GM21717 (cell line): ENCODE results near the gene TMEM253.
A peak's percentile ranks its signal among the peaks of the same experiment; 100 is the strongest.

Experiments
- ATAC-seq: cut with Tn5 transposase; IDR thresholded peaks from one replicate; pipeline ENCODE4 v1.9.1; 2021; ENCODE audit warnings: mild to moderate bottlenecking, moderate library complexity; ENCODE audit not compliant: unreplicated experiment

TMEM253 gene

DNA sequence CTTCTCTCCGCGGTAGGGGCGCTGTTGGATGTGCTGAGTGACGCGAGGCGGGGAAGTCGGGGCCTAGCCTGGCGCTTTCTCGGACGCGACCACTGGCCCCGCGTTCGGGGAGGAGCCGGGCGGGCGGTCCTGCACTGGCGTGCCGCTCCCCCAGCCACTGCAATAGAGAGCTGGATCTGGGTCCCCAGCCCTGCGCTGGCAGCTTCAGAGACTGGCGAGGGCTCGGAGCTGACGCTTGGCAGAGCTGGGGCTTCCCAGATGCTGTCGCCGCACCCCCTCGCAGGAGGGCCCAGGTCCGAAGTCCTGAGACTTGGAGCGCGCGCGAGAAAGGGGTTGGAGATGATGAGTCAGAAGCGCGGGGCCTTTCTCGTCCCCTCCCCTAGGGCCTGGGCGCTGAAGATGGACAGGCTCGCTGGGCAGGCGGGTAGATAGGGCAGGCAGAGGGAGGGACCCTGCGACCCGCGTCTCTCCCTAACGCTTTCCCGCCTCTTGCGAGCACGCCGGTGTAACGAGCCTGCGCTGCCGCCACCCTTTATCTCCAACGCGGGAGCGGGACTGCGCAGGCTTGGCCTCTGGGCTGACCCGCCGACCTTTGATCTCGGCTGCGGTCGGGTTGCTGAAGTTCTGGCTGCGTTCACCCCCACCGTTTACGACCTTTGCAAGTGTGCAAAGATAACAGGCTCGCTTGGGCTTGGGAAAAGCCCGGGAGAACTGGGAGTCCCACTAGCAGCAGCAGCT, 3.0 kb downstream of the TMEM253 start:
- peak; percentile 91 for ATAC-seq

DNA sequence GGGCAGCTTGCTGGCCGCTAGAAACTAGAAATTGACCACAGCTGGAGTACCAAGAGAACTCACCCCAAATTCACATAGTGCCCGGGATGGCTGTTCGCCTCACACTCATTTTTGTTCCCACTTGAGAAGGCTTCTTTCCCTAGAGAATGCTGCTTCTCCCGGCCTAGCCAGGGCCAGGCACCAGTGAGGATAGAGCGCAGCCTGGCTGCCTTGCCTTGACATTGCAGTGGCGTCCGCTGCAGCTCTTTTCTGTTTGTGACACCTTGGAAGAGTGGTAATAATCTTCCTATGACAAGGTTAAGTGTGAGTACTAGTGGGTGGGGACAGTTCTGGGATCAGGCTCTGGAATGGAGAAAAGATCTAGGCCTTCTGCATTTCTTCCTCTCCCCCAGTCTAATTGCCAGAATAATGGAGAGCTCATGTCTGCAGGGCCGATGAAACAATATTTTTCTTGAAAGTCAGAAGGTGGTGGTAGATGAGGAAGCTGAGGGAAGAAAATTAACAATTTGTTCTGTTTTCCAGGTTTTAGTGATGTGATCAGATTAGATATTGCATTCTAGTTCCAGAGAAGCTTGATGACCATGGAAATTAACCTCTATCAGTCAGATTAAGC, 3.7 kb downstream of the TMEM253 start:
- peak; percentile 37 for ATAC-seq

DNA sequence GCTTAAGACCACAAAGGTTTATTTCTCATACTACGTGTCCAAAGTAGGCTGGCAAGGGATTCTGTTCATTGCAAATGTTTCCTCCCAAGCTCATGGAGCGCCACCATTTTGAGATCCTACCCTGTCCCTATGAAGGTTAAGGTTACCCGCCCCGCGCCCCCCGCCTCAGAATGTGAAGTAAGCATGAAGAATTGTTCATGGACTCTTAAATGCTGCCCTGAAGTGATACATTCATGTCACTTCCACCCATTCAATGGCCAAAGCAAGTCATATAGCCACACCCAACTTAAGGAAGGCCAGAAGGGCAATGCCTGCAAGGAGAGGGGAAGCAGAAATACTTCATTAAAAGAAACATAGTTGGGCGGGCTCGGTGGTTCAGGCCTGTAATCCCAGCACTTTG, 4.2 kb downstream of the TMEM253 start:
- ATAC-seq, result no peak

DNA sequence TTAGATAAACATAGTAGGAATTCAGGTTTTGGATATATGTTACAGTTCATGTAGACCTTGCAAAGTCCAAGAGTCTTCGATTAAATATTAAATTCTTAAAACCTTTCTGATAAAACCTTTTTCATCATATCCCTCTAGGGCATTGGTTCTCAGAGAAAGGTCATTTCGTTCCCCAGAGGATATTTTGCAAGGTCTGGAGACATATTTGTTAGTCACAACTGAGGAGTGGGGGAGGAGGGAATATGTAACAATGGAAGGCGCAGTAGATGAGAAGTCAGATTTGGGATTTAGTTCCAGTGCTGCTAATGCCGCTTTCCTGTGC, 5.3 kb downstream of the TMEM253 start:
- no peak for ATAC-seq

DNA sequence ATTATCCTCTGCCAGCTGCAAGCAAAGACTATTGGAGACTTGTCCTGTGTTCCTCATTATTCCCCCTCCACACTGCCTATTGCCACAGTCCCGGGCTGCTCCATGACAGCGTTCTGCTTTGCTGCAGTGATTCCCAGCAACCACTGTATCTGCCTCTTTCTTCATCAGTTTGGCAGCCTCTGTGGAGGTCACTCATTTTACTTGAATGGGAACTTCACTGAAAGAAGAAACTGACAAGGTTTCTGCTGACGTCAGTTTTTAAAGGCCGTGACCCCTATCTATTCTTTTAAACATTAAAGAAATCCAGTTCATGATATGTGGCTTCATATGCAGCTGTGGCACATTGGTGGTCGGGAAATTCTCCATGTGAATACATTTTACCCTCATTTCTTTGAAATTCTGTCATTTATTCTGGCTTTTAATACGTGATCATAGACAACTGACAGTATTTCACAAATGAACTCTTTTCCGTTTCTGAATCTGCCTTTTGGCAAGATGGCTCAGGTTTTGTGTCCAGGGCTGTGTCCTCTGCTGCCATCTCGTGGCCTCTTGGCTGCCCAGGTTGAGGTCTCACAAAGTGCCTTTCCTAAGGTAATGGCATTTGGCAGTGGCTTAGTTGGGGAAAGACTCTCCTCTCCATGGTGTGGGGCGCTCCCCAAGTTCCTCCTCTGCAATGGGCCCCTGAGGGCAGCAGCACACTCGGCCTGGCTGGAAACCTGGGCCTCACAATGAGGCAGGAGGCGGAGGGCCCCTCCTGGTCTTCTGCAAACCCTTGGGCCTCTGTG, 5.8 kb downstream of the TMEM253 start:
- no peak for ATAC-seq

DNA sequence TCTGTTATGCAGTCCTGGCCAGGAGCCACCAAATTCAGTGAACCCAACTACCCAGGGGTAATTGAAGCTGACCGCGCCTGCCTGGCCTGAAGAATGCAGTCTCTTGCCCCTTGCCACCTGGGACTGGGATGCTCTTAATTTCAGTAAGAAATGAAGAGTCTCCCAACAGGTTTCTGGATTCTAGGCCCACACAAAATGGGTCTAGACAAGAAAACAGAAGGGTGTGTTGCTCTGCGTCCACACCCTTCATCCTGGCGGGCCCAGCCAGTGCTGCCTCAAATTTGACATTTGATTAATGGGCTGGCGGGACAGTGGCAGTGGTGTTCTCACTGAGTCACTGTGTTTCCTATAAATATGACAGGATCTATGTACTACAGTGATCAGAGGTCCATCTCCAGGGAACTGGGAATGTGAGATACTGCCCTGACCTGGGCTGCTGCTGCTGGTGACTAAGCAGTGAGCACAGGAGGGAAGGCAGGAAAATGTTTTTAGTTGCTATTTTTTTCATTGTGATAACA, 6.5 kb downstream of the TMEM253 start:
- no peak for ATAC-seq

DNA sequence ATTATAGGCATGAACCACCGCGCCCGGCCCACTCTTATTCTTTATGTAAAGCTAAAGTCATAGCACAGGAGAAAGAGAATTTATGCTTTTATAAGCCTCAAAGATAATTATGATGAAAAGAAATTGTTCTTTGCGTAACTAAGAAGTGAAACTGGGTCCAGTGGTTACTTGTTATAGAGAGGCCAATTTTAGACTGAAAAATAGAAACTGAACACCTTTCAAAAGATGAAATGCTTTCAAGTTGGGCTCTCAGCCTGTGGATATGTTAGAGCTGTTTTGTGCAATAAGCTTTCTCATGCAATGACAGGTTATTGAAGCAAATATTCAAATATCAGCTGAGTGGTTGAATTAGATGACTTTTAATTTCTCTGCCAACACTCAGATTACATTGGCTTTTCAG, 7.9 kb downstream of the TMEM253 start:
- no peak for ATAC-seq

DNA sequence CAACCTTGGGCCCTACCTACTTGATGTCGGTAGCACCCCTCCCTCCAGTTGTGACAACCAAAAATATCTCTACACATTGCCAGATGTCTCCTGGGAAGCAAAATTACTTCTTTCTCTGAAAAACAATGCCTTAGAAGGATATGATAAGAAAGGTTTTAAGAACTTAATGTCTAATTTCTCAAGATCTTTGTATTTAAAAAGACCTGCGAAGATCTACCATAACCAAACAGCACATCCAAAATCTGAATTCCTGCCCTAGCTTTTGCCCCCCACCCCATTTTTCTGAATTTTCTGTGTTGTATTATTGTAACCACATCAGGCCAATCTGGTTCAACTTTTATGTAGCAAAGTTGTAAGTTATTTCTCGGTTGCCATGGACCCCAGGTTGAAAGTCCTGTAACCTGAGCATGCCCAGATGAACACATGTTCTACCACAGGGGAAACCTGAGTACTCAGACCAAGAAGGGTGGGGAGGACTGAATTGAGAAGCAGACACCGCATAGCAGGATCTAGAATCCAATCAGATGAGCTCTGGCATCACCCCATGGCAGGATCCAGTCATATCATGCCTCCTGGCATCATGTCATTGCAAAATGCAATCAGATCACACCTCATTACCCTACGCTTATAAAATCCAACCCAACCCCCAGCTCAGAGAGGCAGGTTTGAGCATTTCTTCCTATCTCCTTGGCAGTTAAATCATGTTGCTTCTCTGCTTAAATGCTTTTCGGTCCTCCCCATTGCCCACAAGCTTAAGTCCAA, 8.7 kb downstream of the TMEM253 start:
- ATAC-seq, result no peak

DNA sequence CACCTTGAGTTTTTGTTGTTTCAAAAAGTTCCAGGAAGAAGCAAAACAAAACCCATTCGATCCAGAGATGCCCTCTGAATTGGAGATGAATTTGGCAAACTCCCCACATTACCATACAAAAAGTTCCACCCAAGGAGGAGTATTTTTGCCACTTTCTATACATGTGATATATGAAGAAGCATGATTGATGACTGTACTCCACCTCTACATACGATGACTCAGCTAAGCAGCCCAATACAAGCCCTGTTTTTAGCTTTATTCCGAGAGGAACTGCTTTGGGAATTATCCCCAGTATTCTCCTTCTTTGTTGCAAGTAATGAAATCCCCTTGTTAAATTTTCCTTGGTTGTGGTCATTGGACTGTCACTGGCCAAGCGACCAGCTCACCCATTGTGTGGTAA, 11.4 kb downstream of the TMEM253 start:
- no peak for ATAC-seq

DNA sequence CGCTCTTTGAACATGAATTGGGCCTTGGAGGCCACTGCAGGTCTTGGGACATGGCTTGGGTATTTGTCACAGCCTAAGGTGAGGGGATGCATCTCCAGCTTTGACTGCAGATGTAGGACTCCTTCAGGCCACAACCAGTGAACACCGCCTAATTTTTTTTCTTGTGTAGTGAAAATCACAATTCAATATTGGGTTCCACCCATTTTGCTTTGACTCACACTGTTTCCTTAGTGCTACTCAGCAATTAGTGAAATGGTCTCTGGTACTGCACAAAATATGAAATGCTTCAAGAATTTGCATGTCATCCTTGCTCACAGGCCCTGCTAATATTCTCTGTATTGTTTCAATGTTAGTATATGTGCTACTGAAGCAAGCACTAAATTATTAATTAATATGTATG, 12.5 kb downstream of the TMEM253 start:
- no peak for ATAC-seq

DNA sequence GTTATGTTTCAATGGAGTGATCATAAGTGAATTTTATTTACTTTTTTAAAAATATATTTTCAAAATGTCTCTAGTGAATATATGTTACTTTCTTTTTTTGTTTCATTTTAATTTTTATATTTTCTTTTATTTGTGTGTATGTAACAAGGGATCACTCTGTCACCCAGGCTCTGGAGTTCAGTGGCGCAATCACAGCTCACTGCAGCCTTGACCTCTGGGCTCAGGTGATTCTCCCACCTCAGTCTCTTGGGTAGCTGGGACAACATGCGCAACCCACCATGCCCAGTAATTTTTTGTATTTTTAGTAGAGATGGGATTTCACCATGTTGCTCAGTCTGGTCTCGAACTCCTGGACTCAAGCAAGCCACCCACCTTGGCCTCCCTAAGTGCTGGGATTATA, 18.1 kb downstream of the TMEM253 start:
- no peak for ATAC-seq

DNA sequence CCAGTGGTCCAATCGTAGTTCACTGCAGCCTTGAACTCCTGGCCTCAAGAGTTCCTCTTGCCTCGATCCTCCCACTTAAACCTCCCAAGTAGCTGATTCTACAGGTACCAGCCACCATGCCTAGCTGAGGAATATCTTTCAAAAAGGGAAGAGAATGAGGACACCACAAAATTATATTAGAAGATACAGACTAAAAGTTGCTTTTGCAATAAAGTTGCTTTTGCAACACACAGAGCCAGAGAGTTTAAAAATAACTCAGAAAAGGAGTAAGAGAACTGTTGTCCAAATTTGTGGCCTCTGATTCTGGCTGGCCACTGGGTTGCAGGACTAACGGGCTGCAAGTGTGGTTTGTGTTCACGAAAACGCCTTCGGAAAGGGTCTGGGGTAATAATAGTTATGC, 19.8 kb downstream of the TMEM253 start:
- no peak for ATAC-seq

DNA sequence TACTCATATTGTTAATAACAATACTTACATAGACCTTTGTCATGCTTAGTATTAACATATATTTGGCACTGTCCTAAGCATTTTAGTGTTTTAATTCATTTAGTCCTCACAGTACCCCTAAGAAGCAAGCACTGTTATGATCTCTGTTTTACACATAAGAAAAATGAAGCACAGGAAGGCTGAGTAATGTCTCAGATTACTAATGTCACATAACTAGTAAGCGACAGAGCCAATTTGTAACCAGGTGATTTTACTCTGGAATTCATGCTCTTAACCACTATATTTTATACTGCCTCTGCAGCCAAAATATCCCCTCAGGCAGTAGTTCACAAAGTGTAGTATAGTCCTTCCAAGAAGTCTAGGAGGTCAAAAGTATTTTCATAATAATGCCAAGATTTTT, 20.3 kb downstream of the TMEM253 start:
- ATAC-seq, result no peak

DNA sequence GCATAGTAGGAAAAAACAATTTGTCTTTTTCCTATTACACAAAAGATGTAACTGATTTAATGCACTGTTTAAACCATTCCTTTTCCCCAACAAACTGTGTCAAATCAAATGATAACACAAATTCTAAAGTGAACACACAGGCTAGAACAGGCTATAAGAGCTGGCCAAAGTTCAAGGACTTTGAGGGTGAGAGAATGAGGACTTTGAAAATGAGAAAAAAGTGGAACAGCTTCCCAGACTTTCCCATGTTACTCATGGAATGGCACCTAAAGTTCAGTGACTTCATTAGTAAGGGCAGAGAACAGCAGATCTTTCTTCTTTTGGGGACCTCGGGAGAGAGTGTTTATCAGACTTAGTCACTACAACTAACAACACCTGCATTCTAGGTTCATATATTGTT, 22.6 kb downstream of the TMEM253 start:
- no peak for ATAC-seq

DNA sequence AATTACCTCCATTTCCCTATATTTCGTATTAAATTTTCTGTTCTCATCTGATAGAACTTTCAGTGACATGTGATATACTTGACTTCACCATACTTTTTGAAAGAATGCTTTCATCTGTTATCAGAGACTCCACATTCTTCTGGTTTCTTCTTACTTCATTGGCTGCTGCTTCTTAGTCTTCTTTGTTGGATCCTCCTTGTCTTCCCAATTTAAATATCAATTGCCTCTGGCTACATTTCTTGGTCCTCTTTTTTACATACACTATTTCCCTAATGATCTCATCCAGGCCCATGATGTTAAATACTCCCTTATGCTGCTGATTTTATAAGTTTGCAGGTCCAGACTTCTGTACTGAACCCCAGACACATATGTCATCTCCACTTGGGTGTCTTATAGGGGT, 33.0 kb downstream of the TMEM253 start:
- no peak for ATAC-seq

DNA sequence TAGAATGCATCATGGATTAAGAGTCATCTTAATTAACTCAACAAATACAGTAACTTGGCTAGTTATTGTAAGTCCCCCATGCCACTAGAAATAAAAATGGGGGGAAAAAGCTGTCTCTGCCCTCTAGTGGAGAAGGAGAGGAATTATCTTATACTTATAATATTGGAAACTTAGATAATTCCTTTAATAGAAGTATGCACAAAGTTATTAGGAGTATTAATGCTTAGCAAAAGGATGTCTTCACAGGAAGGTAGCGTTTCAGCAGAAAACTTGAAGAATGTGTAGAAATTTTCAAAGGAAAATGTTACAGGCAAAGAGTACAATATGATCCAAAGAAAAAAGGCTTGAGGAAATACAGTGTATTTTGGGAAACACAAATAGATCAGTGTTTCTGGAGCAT, 35.2 kb downstream of the TMEM253 start:
- ATAC-seq, result no peak

DNA sequence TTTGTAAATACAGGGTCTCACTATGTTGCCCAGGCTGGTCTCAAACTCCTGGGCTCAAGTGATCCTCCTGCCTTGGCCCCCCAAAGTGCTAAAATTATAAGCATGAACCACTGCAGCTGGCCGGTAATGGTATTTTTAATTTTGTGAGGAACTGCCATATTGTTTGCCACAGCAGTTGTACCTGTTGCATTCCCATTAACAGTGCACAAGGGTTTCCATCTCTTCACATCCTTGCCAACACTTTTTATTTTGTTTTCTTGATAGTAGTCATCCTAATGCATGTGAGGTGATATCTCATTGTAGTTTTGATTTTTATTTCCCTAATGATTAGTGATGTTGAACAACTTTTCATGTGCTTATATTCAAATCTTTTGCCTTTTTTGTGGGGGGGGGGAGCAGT, 41.5 kb downstream of the TMEM253 start:
- ATAC-seq, result no peak

DNA sequence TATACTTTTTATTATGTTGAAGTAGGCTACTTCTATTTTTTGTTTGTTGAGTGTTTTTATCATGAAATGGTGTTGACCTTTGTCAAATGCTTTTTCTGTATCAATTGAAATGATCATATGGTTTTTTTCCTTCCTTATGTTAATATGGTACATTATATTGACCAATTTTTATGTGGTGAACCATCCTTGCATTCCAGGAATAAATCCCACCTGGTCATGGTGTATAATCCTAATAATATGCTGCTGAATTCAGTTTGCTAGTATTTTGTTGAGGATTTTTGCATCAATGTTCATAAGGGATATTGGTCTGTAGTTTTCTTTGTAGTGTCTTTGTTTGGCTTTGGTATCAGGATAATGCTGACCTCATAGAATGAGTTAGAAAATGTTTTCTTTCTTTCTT, 44.6 kb downstream of the TMEM253 start:
- no peak for ATAC-seq

DNA sequence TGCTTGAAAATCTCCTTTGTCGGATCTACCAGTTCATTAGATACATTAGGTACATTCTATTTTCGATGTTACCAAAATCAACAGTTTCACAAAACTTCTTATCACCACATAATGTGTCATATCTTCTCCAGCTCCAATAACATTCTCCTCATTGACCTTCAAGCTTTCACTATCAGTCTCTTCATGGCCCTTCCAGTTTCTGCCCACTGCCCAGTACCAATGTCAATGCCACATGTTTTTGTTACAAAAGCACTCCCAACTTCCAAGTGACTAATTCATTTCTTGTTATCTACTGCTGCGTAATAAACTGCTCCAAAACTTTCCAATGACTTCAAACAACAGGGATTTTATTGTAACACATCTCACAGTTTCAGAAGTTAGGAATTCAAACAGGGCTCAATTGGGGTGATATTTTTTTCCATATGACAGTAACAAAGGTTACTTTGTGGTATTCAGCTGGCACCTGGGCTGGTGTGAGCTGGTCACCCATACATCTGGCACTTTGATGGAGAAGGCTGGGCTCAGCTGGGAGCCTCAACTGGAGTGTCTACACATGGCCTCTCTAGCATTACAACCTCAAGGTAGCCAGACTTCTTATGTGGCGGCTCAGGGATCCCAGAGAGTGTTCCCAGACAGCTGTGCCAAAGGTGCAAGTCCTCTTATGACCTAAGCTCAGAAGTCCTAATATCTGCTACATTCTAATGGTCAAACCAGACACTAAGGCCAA, 48.9 kb downstream of the TMEM253 start:
- ATAC-seq, result no peak
